ENCODE measurements around the gene OSBPL7. TPM values are rescaled to one million over a fixed set of nuclear protein-coding genes. Genes with fewer than 3 reads are reported as not detected.

The OSBPL7 gene
- total RNA-seq, 1 experiment from 2014 or later, result 46.8 TPM

- TF ChIP-seq CTCF (IDR thresholded peaks at IDR 0.05; ENCODE audit: insufficient read depth in 1 of 2, low read depth in 1 of 2, low read length in 1 of 2, severe bottlenecking in 1 of 2, unreplicated experiment in 1 of 2), result no peak
- no peaks in the 10 kb centered on the region for H3K36me3 Mint-ChIP-seq (ENCODE audit: insufficient read depth, unreplicated experiment)
- DNase-seq, result no peak
- no TSS peak for BruUV-seq (replicated peaks)
- H3K27me3 Mint-ChIP-seq (ENCODE audit: insufficient read depth, unreplicated experiment), result peaks cover 18% of the 10 kb centered on the region
- Histone ChIP-seq H3K4me1 (no peaks in the 10 kb centered on the region), H3K4me3 (ENCODE audit: low read depth, low read length) (no peak overlapping the region), H3K27me3 (replicated peaks; ENCODE audit: control insufficient read depth, insufficient read depth, low read length) (no peaks in the 10 kb centered on the region), H3K36me3 (ENCODE audit: control insufficient read depth, insufficient read depth, low read length) (no peaks in the 10 kb centered on the region), H3K9me3 (peaks cover 10% of the 10 kb centered on the region)
- no peak overlapping the region for H3K4me3 Mint-ChIP-seq (ENCODE audit: unreplicated experiment)
- no peak overlapping the region for H3K27ac Mint-ChIP-seq (ENCODE audit: unreplicated experiment)
- H3K9me3 Mint-ChIP-seq (ENCODE audit: unreplicated experiment), result peaks cover 19% of the 10 kb centered on the region
- ChIA-PET POLR2A (no interaction called here), CTCF (interaction anchor here (0.7 kb wide), 1 partner anchor 66 kb away, joined by 3 read pairs; no protein-coding TSS in a partner anchor)
- intact Hi-C loops (cut with micrococcal nuclease; ENCODE audit: unreplicated experiment), result no loop called here
- no peaks in the 10 kb centered on the region for H3K4me1 Mint-ChIP-seq (ENCODE audit: low read depth, unreplicated experiment)
Measured at GRCh38 chr17:47762728-47763127, 58.9 kb downstream of the OSBPL7 start.

- Histone ChIP-seq H3K9me3 (peaks cover 18% of the 10 kb centered on the region), H3K27me3 (replicated peaks; ENCODE audit: control insufficient read depth, insufficient read depth, low read length) (no peaks in the 10 kb centered on the region), H3K36me3 (ENCODE audit: control insufficient read depth, insufficient read depth, low read length) (no peaks in the 10 kb centered on the region), H3K4me1 (no peaks in the 10 kb centered on the region), H3K4me3 (ENCODE audit: low read depth, low read length) (no peak overlapping the region)
- no peak for TF ChIP-seq CTCF (IDR thresholded peaks at IDR 0.05; ENCODE audit: insufficient read depth in 1 of 2, low read depth in 1 of 2, low read length in 1 of 2, severe bottlenecking in 1 of 2, unreplicated experiment in 1 of 2)
- no peak for DNase-seq
- ChIA-PET CTCF (interaction anchor here (0.6 to 0.7 kb wide), 4 partner anchors 31 to 57 kb away, joined by 3 to 5 read pairs (median 4); no protein-coding TSS in a partner anchor), POLR2A (no interaction called here)
- Mint-ChIP-seq H3K27ac (ENCODE audit: unreplicated experiment) (no peak overlapping the region), H3K27me3 (ENCODE audit: insufficient read depth, unreplicated experiment) (peaks cover 16% of the 10 kb centered on the region), H3K4me3 (ENCODE audit: unreplicated experiment) (no peak overlapping the region), H3K9me3 (ENCODE audit: unreplicated experiment) (peaks cover 25% of the 10 kb centered on the region), H3K36me3 (ENCODE audit: insufficient read depth, unreplicated experiment) (no peaks in the 10 kb centered on the region), H3K4me1 (ENCODE audit: low read depth, unreplicated experiment) (no peaks in the 10 kb centered on the region)
- BruUV-seq (replicated peaks), result no TSS peak
- intact Hi-C loops (cut with micrococcal nuclease; ENCODE audit: unreplicated experiment), result no loop called here
Measured at GRCh38 chr17:47760409-47761140, 61.0 kb downstream of the OSBPL7 start.

- Mint-ChIP-seq H3K36me3 (ENCODE audit: insufficient read depth, unreplicated experiment) (no peaks in the 10 kb centered on the region), H3K9me3 (ENCODE audit: unreplicated experiment) (peaks cover 16% of the 10 kb centered on the region), H3K27me3 (ENCODE audit: insufficient read depth, unreplicated experiment) (peaks cover 18% of the 10 kb centered on the region), H3K27ac (ENCODE audit: unreplicated experiment) (no peak overlapping the region), H3K4me1 (ENCODE audit: low read depth, unreplicated experiment) (no peaks in the 10 kb centered on the region), H3K4me3 (ENCODE audit: unreplicated experiment) (no peak overlapping the region)
- Histone ChIP-seq H3K4me1 (no peaks in the 10 kb centered on the region), H3K4me3 (ENCODE audit: low read depth, low read length) (no peak overlapping the region), H3K9me3 (peaks cover 13% of the 10 kb centered on the region), H3K27me3 (replicated peaks; ENCODE audit: control insufficient read depth, insufficient read depth, low read length) (no peaks in the 10 kb centered on the region), H3K36me3 (ENCODE audit: control insufficient read depth, insufficient read depth, low read length) (no peaks in the 10 kb centered on the region)
- DNase-seq, result no peak
- TF ChIP-seq CTCF (IDR thresholded peaks at IDR 0.05; ENCODE audit: insufficient read depth in 1 of 2, low read depth in 1 of 2, low read length in 1 of 2, severe bottlenecking in 1 of 2, unreplicated experiment in 1 of 2), result no peak
- CTCF ChIA-PET, result no interaction called here
- intact Hi-C loops (cut with micrococcal nuclease; ENCODE audit: unreplicated experiment), result no loop called here
- BruUV-seq (replicated peaks), result no TSS peak
- POLR2A ChIA-PET, result no interaction called here
Measured at GRCh38 chr17:47757386-47757785, 64.2 kb downstream of the OSBPL7 start.

Other genes starting within 250 kb of the OSBPL7 start
- 967 and 1,072 TPM in 2 replicates for gene KPNB1, start 171.9 kb downstream of the OSBPL7 start, total RNA-seq (2022)
- gene TBKBP1, start 127.6 kb downstream of the OSBPL7 start, total RNA-seq (2022), result 27.4 and 30.4 TPM in 2 replicates
- gene TBX21, start 88.6 kb downstream of the OSBPL7 start, total RNA-seq (2022), result not detected in 2 replicates
- gene MRPL10, start 9.7 kb upstream of the OSBPL7 start, total RNA-seq (2022), result 159 and 162 TPM in 2 replicates
- gene LRRC46, start 9.9 kb upstream of the OSBPL7 start, total RNA-seq (2022), result 1.4 and 2.3 TPM in 2 replicates
- gene SCRN2, start 19.5 kb upstream of the OSBPL7 start, total RNA-seq (2022), result 73.6 and 80.8 TPM in 2 replicates
- 20.6 and 25.0 TPM in 2 replicates for gene SP6, start 29.4 kb upstream of the OSBPL7 start, total RNA-seq (2022)
- 24.8 and 25.2 TPM in 2 replicates for gene SP2, start 74.4 kb upstream of the OSBPL7 start, total RNA-seq (2022)
- gene PNPO, start 119.8 kb upstream of the OSBPL7 start, total RNA-seq (2022), result 110 and 118 TPM in 2 replicates
- gene PRR15L, start 136.1 kb upstream of the OSBPL7 start, total RNA-seq (2022), result 24.3 and 30.5 TPM in 2 replicates
- gene CDK5RAP3, start 149.3 kb upstream of the OSBPL7 start, total RNA-seq (2022), result 425 and 427 TPM in 2 replicates
- gene COPZ2, start 216.0 kb upstream of the OSBPL7 start, total RNA-seq (2022), result 2.0 and 6.7 TPM in 2 replicates
- gene NFE2L1, start 226.6 kb upstream of the OSBPL7 start, total RNA-seq (2022), result 322 and 356 TPM in 2 replicates